ENCODE data around the gene PARD3B.

- no peak for TF ChIP-seq POLR2AphosphoS5 (IDR thresholded peaks at IDR 0.05)
- TF ChIP-seq POLR2A (IDR thresholded peaks at IDR 0.05) = no peak
These were observed 5.7 kb downstream of the PARD3B start for GRCh38 chr2:204550751-204551511.

Data from transverse colon (tissue), 3 donors.